H9 (cell line): ENCODE measurements around the gene OXSR1. TPM values are rescaled to one million over a fixed set of nuclear protein-coding genes. Genes with fewer than 3 reads are reported as not detected.

Experiments used
- DNase-seq: peaks from one replicate; pipeline ENCODE4 v3.0.0-alpha.2; 2017
- H2AFZ ChIP-seq: one replicate; pipeline ENCODE4 v1.6.1; 2013; ENCODE audit warnings: mild to moderate bottlenecking, low read length, control low read depth, moderate library complexity
- H2AK5ac ChIP-seq: 2 replicates; pipeline ENCODE4 v1.6.1; 2013; ENCODE audit warnings: low read length, control low read depth, mixed read lengths; ENCODE audit not compliant: insufficient read length
- H2BK120ac ChIP-seq: one replicate; pipeline ENCODE4 v1.6.1; 2013; ENCODE audit warnings: low read depth, mild to moderate bottlenecking, low read length, control low read depth, inconsistent platforms; ENCODE audit not compliant: poor library complexity, severe bottlenecking
- H2BK12ac ChIP-seq: 2 replicates; pipeline ENCODE4 v1.6.1; 2013; ENCODE audit warnings: low read length, control low read depth, mixed read lengths, low read depth; ENCODE audit not compliant: insufficient read length
- H2BK15ac ChIP-seq: 2 replicates; pipeline ENCODE4 v1.6.1; 2013; ENCODE audit warnings: low read depth, low read length, control low read depth
- H2BK20ac ChIP-seq: one replicate; pipeline ENCODE4 v1.6.1; 2013; ENCODE audit warnings: low read depth, mild to moderate bottlenecking, low read length, control low read depth, inconsistent platforms; ENCODE audit not compliant: poor library complexity, severe bottlenecking
- H2BK5ac ChIP-seq: 2 replicates; pipeline ENCODE4 v1.6.1; 2013; ENCODE audit warnings: low read length, control low read depth, mixed read lengths; ENCODE audit not compliant: insufficient read length
- H3K14ac ChIP-seq: 2 replicates; pipeline ENCODE4 v1.6.1; 2013; ENCODE audit warnings: low read length, control low read depth; ENCODE audit not compliant: insufficient read depth
- H3K18ac ChIP-seq: 2 replicates; pipeline ENCODE4 v1.6.1; 2013; ENCODE audit warnings: low read depth, mild to moderate bottlenecking, mixed read lengths, low read length, control low read depth; ENCODE audit not compliant: insufficient read length
- H3K23ac ChIP-seq: 2 replicates; pipeline ENCODE4 v1.6.1; 2013; ENCODE audit warnings: low read length, control low read depth, mixed read lengths, low read depth; ENCODE audit not compliant: insufficient read length
- H3K23me2 ChIP-seq: 2 replicates; pipeline ENCODE4 v1.6.1; 2013; ENCODE audit warnings: low read depth, mild to moderate bottlenecking, mixed read lengths, low read length, control low read depth; ENCODE audit not compliant: insufficient read length, poor library complexity, severe bottlenecking
- H3K27ac ChIP-seq: 2 replicates; pipeline ENCODE4 v1.5.1; 2013; ENCODE audit warnings: low read length, control low read depth, mixed read lengths, low read depth; ENCODE audit not compliant: insufficient read length
- H3K27me3 ChIP-seq: 2 replicates; pipeline ENCODE4 v1.6.1; 2013; ENCODE audit warnings: low read length, control low read depth, inconsistent platforms; ENCODE audit not compliant: insufficient read depth
- H3K4ac ChIP-seq: 2 replicates; pipeline ENCODE4 v1.6.1; 2013; ENCODE audit warnings: low read depth, mild to moderate bottlenecking, control low read depth, inconsistent platforms, low read length, moderate library complexity
- H3K4me1 ChIP-seq: 2 replicates; pipeline ENCODE4 v1.6.1; 2013; ENCODE audit warnings: low read length, control low read depth, inconsistent platforms; ENCODE audit not compliant: insufficient read depth
- H3K4me2 ChIP-seq: 2 replicates; pipeline ENCODE4 v1.6.1; 2013; ENCODE audit warnings: low read length, control low read depth, mixed read lengths; ENCODE audit not compliant: insufficient read length, insufficient read depth
- H3K56ac ChIP-seq: 2 replicates; pipeline ENCODE4 v1.6.1; 2013; ENCODE audit warnings: low read depth, mild to moderate bottlenecking, mixed read lengths, low read length, control low read depth; ENCODE audit not compliant: insufficient read length
- H3K79me1 ChIP-seq: 2 replicates; pipeline ENCODE4 v1.6.1; 2013; ENCODE audit warnings: low read depth, mild to moderate bottlenecking, moderate library complexity, low read length, control low read depth, inconsistent platforms; ENCODE audit not compliant: insufficient read depth, poor library complexity, severe bottlenecking
- H3K79me2 ChIP-seq: 2 replicates; pipeline ENCODE4 v1.6.1; 2013; ENCODE audit warnings: low read length, control low read depth, inconsistent platforms; ENCODE audit not compliant: insufficient read depth
- H3K9ac ChIP-seq: 2 replicates; pipeline ENCODE4 v1.6.1; 2013; ENCODE audit warnings: low read length, control low read depth, mixed read lengths; ENCODE audit not compliant: insufficient read length; ENCODE audit errors: extremely low read depth
- H3K9me3 ChIP-seq: one replicate; pipeline ENCODE4 v1.6.1; 2013; ENCODE audit warnings: low read depth, low read length, inconsistent platforms; ENCODE audit not compliant: control insufficient read depth
- H3T11ph ChIP-seq: one replicate; pipeline ENCODE4 v1.6.1; 2013; ENCODE audit warnings: mild to moderate bottlenecking, low read length, control low read depth, inconsistent platforms
- H4K20me1 ChIP-seq: one replicate; pipeline ENCODE4 v1.6.1; 2013; ENCODE audit not compliant: control insufficient read depth, insufficient read length, insufficient read depth
- H4K5ac ChIP-seq: 2 replicates; pipeline ENCODE4 v1.6.1; 2013; ENCODE audit warnings: low read depth, mild to moderate bottlenecking, mixed read lengths, low read length, control low read depth; ENCODE audit not compliant: insufficient read length
- H4K8ac ChIP-seq: replicated peaks from 2 replicates; pipeline ENCODE4 v1.6.1; 2013; ENCODE audit warnings: low read length, control low read depth, mixed read lengths, low read depth; ENCODE audit not compliant: insufficient read length
- H4K91ac ChIP-seq: 2 replicates; pipeline ENCODE4 v1.6.1; 2013; ENCODE audit warnings: low read depth, mild to moderate bottlenecking, moderate library complexity, mixed read lengths, low read length, control low read depth; ENCODE audit not compliant: insufficient read length
- H3K27ac Mint-ChIP-seq, 3 experiments: 2 replicates in 2 of 3; 3 replicates in 1 of 3; pipeline ENCODE4 v1.8.0; 2020 to 2021; ENCODE audit warnings: mixed read lengths in 3 of 3, mild to moderate bottlenecking in 1 of 3, moderate library complexity in 1 of 3
- H3K27me3 Mint-ChIP-seq: 2 replicates; pipeline ENCODE4 v1.8.0; 2021; ENCODE audit warnings: low read depth, mild to moderate bottlenecking, moderate library complexity, mixed read lengths
- H3K36me3 Mint-ChIP-seq, 3 experiments: 2 replicates in 2 of 3; 3 replicates in 1 of 3; pipeline ENCODE4 v1.8.0; 2020 to 2021; ENCODE audit warnings: low read depth in 3 of 3, mixed read lengths in 3 of 3; ENCODE audit not compliant: insufficient read depth in 1 of 3
- H3K4me1 Mint-ChIP-seq, 2 experiments: 2 replicates each; pipeline ENCODE4 v1.8.0; 2020; ENCODE audit warnings: mixed read lengths in 2 of 2
- H3K4me3 Mint-ChIP-seq, 2 experiments: 2 replicates in 1 of 2; 3 replicates in 1 of 2; pipeline ENCODE4 v1.8.0; 2020 to 2021; ENCODE audit warnings: mild to moderate bottlenecking in 2 of 2, mixed read lengths in 2 of 2, moderate library complexity in 1 of 2
- H3K9me3 Mint-ChIP-seq, 2 experiments: 2 replicates in 1 of 2; 3 replicates in 1 of 2; pipeline ENCODE4 v1.8.0; 2020; ENCODE audit warnings: mild to moderate bottlenecking in 2 of 2, mixed read lengths in 2 of 2, moderate library complexity in 1 of 2
- CTCF ChIP-seq: fragments of 200-600 bp; sonication (generic); conservative IDR thresholded peaks from 3 replicates; pipeline ENCODE4 v1.8.0; 2021; ENCODE audit warnings: antibody characterized with exemption, mild to moderate bottlenecking
- WGBS: extraction: QIAGEN DNeasy Blood & Tissue Kit; methylation state at CpG from one replicate; pipeline ENCODE4 v1.1.7; 2013; ENCODE audit warnings: missing lambda C conversion rate, low lambda C conversion rate, mixed read lengths; ENCODE audit not compliant: insufficient read length; ENCODE audit errors: extremely low coverage; 5-methylcytosine and 5-hydroxymethylcytosine counted together
- total RNA-seq: library from RNA; stranded (reverse); gene quantifications from 2 replicates; pipeline ENCODE4 v1.2.1, GENCODE V29; 2021

Gene OXSR1
- total RNA-seq, 1 experiment from 2014 or later, result 54.1 TPM

GRCh38 chr3:38264779-38265178 is 99.4 kb downstream of the OXSR1 start:
- no peak overlapping the region for H3K9ac ChIP-seq
- no peak overlapping the region for H3K56ac ChIP-seq
- Mint-ChIP-seq H3K36me3 (no peaks in the 10 kb centered on the region), H3K27me3 (no peaks in the 10 kb centered on the region), H3K4me3 (no peak overlapping the region), H3K9me3 (no peaks in the 10 kb centered on the region), H3K4me1 (peaks cover 20 to 27% of the 10 kb centered on the region in 2 experiments), H3K27ac (peak overlapping the region in 1 of 3 experiments; percentile 87; a peak in 2 of 7 replicates)
- H2BK120ac ChIP-seq, result no peak overlapping the region
- no peaks in the 10 kb centered on the region for H3K9me3 ChIP-seq
- no peak overlapping the region for H3K27ac ChIP-seq
- no peak overlapping the region for H2BK15ac ChIP-seq
- no peaks in the 10 kb centered on the region for H3K79me2 ChIP-seq
- no CpG with 5 or more reads among the region's 1 CpG for WGBS
- no peak overlapping the region for H3K14ac ChIP-seq
- H3K79me1 ChIP-seq, result no peaks in the 10 kb centered on the region
- no peak overlapping the region for H2AK5ac ChIP-seq
- no peak overlapping the region for H3K4me2 ChIP-seq
- no peak overlapping the region for H3T11ph ChIP-seq
- no peak overlapping the region for H3K18ac ChIP-seq
- H3K4me1 ChIP-seq, result no peaks in the 10 kb centered on the region; the same call in 1 of the 2 replicates
- H2AFZ ChIP-seq, result no peak overlapping the region
- H2BK12ac ChIP-seq, result no peak overlapping the region
- H3K27me3 ChIP-seq, result no peaks in the 10 kb centered on the region
- no peak overlapping the region for H2BK20ac ChIP-seq
- no peak overlapping the region for H4K8ac ChIP-seq
- no peak overlapping the region for H2BK5ac ChIP-seq
- H4K20me1 ChIP-seq, result peaks cover 3% of the 10 kb centered on the region
- no peak overlapping the region for H3K23ac ChIP-seq
- H4K91ac ChIP-seq, result no peak overlapping the region
- no peak overlapping the region for H3K4ac ChIP-seq
- no peak for DNase-seq
- H4K5ac ChIP-seq, result no peak overlapping the region
- no peaks in the 10 kb centered on the region for H3K23me2 ChIP-seq
- no peak for TF ChIP-seq CTCF
